Uterus (tissue), 4 donors: ENCODE measurements around the gene LTBP1. TPM values are rescaled to one million over a fixed set of nuclear protein-coding genes. Genes with fewer than 3 reads are reported as not detected.

Experiments
- DNase-seq, 2 donors: peaks; one replicate each; pipeline ENCODE4 v3.0.0-alpha.2; 2019 to 2020
- H3K27ac ChIP-seq, 2 donors: fragments of 200-600 bp; sonication (generic); 1 replicate in 1 of 2; 2 replicates in 1 of 2; pipeline ENCODE4 v1.5.1; 2016 to 2018
- H3K27me3 ChIP-seq, 2 donors: fragments of 200-600 bp; sonication (generic); one replicate each; pipeline ENCODE4 v1.5.1; 2018 to 2019; ENCODE audit warnings: control low read depth in 1 of 2
- H3K36me3 ChIP-seq, 2 donors: fragments of 200-600 bp; sonication (generic); one replicate each; pipeline ENCODE4 v1.5.1; 2019; ENCODE audit warnings: control low read depth in 1 of 2
- H3K4me1 ChIP-seq, 2 donors: fragments of 200-600 bp; sonication (generic); one replicate each; pipeline ENCODE4 v1.5.1; 2018 to 2019; ENCODE audit warnings: control low read depth in 1 of 2
- H3K4me3 ChIP-seq, 2 donors: fragments of 200-600 bp; sonication (generic); 1 replicate in 1 of 2; 2 replicates in 1 of 2; pipeline ENCODE4 v1.5.1; 2018 to 2019; ENCODE audit warnings: mild to moderate bottlenecking in 1 of 2
- H3K9me3 ChIP-seq, 2 donors: fragments of 200-600 bp; sonication (generic); one replicate each; pipeline ENCODE4 v1.5.1; 2019; ENCODE audit warnings: control low read depth in 1 of 2
- CTCF ChIP-seq, 4 experiments: fragments of 200-600 bp in 2 of 4; fragments of 450-650 bp in 2 of 4; sonication (generic) in 2 of 4; IDR thresholded peaks; one replicate each; pipeline ENCODE4 v1.5.1; 2016 to 2019; ENCODE audit warnings: antibody characterized with exemption in 4 of 4, mild to moderate bottlenecking in 2 of 4, moderate library complexity in 1 of 4
- POLR2A ChIP-seq, 2 donors: fragments of 450-650 bp; IDR thresholded peaks; one replicate each; pipeline ENCODE4 v1.6.1; 2016; ENCODE audit warnings: antibody characterized with exemption in 2 of 2, mild to moderate bottlenecking in 1 of 2, moderate library complexity in 1 of 2
- intact Hi-C: fragments of 100-400 bp; cut with DNase I; formaldehyde crosslinking; loops from one replicate; pipeline ENCODE4 v1.15.1; 2023; ENCODE audit warnings: low total_unique reads
- total RNA-seq, 4 donors: library from RNA; depleted of rRNA in 3 of 4; stranded (reverse); fragments of >200 nt in 3 of 4; gene quantifications; one replicate each; pipeline versions ENCODE4 v1.1.0 to v1.2.4, GENCODE V29; 2014 to 2023
- donor health status: DM: yes; HTN: yes; CAD: no.

Gene LTBP1
- total RNA-seq, 4 donors from 2014 or later = 72.5 to 322 (median 92.2) TPM

GRCh38 chr2:33123216-33123615 lies 176.5 kb downstream of the LTBP1 start:
- TF ChIP-seq CTCF (IDR thresholded peaks at IDR 0.05) (no peak), POLR2A (IDR thresholded peaks at IDR 0.05) (no peak)
- Histone ChIP-seq H3K4me1 (no peaks in the 10 kb centered on the region), H3K36me3 (no peaks in the 10 kb centered on the region), H3K9me3 (no peaks in the 10 kb centered on the region), H3K27ac (no peak overlapping the region), H3K4me3 (no peak overlapping the region), H3K27me3 (no peaks in the 10 kb centered on the region)
- no peak for DNase-seq
- intact Hi-C loops = no loop called here

GRCh38 chr2:33126552-33126951 lies 179.8 kb downstream of the LTBP1 start:
- Histone ChIP-seq H3K4me3 (no peak overlapping the region), H3K27me3 (no peaks in the 10 kb centered on the region), H3K4me1 (no peaks in the 10 kb centered on the region), H3K27ac (no peak overlapping the region), H3K9me3 (no peaks in the 10 kb centered on the region), H3K36me3 (no peaks in the 10 kb centered on the region)
- no peak for DNase-seq
- no peak for TF ChIP-seq POLR2A (IDR thresholded peaks at IDR 0.05)
- TF ChIP-seq CTCF (IDR thresholded peaks at IDR 0.05) = no peak
- intact Hi-C loops = no loop called here

- peak overlapping the region; percentile 44 to 52 for H3K27ac ChIP-seq
- no peaks in the 10 kb centered on the region for H3K9me3 ChIP-seq
- H3K4me3 ChIP-seq = no peak overlapping the region
- TF ChIP-seq CTCF (IDR thresholded peaks at IDR 0.05) = no peak
- no peak for TF ChIP-seq POLR2A (IDR thresholded peaks at IDR 0.05)
- H3K4me1 ChIP-seq = no peaks in the 10 kb centered on the region
- no peaks in the 10 kb centered on the region for H3K27me3 ChIP-seq
- intact Hi-C loops = no loop called here
- H3K36me3 ChIP-seq = no peaks in the 10 kb centered on the region
- no peak for DNase-seq
Measured at GRCh38 chr2:33126958-33127357, 180.2 kb downstream of the LTBP1 start.

GRCh38 chr2:33129263-33130053 lies 182.7 kb downstream of the LTBP1 start:
- Histone ChIP-seq H3K36me3 (no peaks in the 10 kb centered on the region), H3K27me3 (no peaks in the 10 kb centered on the region), H3K27ac (peak overlapping the region in 1 of 2 donors; percentile 21), H3K9me3 (no peaks in the 10 kb centered on the region), H3K4me3 (no peak overlapping the region), H3K4me1 (peaks cover 0 to 5% of the 10 kb centered on the region in 2 donors)
- DNase-seq = no peak
- TF ChIP-seq POLR2A (IDR thresholded peaks at IDR 0.05) = no peak
- TF ChIP-seq CTCF (IDR thresholded peaks at IDR 0.05) = no peak
- intact Hi-C loops = no loop called here

- Histone ChIP-seq H3K27ac (no peak overlapping the region), H3K4me3 (no peak overlapping the region), H3K27me3 (no peaks in the 10 kb centered on the region), H3K9me3 (no peaks in the 10 kb centered on the region), H3K4me1 (peaks cover 0 to 5% of the 10 kb centered on the region in 2 donors), H3K36me3 (no peaks in the 10 kb centered on the region)
- intact Hi-C loops = no loop called here
- TF ChIP-seq CTCF (IDR thresholded peaks at IDR 0.05) (no peak), POLR2A (IDR thresholded peaks at IDR 0.05) (no peak)
- no peak for DNase-seq
Measured at GRCh38 chr2:33130054-33130447, 183.3 kb downstream of the LTBP1 start.
